ENCODE data around the gene NFILZ.

GRCh38 chr19:8640402-8641004 lies 10.1 kb downstream of the NFILZ start:
- TF ChIP-seq CTCF (IDR thresholded peaks at IDR 0.05 in 8 of 11, conservative IDR thresholded peaks at IDR 0.05 in 3 of 11), result no peak
- TF ChIP-seq POLR2A (IDR thresholded peaks at IDR 0.05), result no peak
